ENCODE results near the gene PCDHGA4. TPM values are rescaled to one million over a fixed set of nuclear protein-coding genes. Genes with fewer than 3 reads are reported as not detected.

The PCDHGA4 gene
- total RNA-seq, 1 experiment from 2014 or later = 2.6 TPM

- H3K4me1 Mint-ChIP-seq = peaks cover 9 to 15% of the 10 kb centered on the region in 2 experiments; a peak in 3 of 4 replicates
- no peak overlapping the region for H3T11ph ChIP-seq (ENCODE audit: low read length)
- H3K9ac ChIP-seq (ENCODE audit: extremely low read depth, insufficient read length, low read length) = no peak overlapping the region
- H3K27ac Mint-ChIP-seq = no peak overlapping the region
- H3K36me3 Mint-ChIP-seq (ENCODE audit: insufficient read depth in 1 of 3, low read depth in 3 of 3) = peaks cover 49 to 55% (median 51%) of the 10 kb centered on the region in 3 experiments
- H3K4me2 ChIP-seq (ENCODE audit: insufficient read depth, insufficient read length, low read length) = peak overlapping the region; percentile 100
- no peak overlapping the region for H3K14ac ChIP-seq (ENCODE audit: insufficient read depth, low read length)
- H4K8ac ChIP-seq (replicated peaks; ENCODE audit: insufficient read length, low read depth, low read length) = no peak overlapping the region
- no peak overlapping the region for H2AFZ ChIP-seq (ENCODE audit: low read length)
- H3K23ac ChIP-seq (ENCODE audit: insufficient read length, low read depth, low read length) = no peak overlapping the region
- H3K23me2 ChIP-seq (ENCODE audit: insufficient read length, low read depth, low read length, poor library complexity, severe bottlenecking) = peaks cover 3% of the 10 kb centered on the region
- H3K79me2 ChIP-seq (ENCODE audit: insufficient read depth, low read length) = peaks cover 6% of the 10 kb centered on the region; the same call in 1 of the 2 replicates
- peaks cover 22% of the 10 kb centered on the region for H3K9me3 ChIP-seq (ENCODE audit: control insufficient read depth, low read depth, low read length)
- no peak overlapping the region for H2BK15ac ChIP-seq (ENCODE audit: low read depth, low read length)
- no peak overlapping the region for H2BK120ac ChIP-seq (ENCODE audit: low read depth, low read length, poor library complexity, severe bottlenecking)
- WGBS (ENCODE audit: extremely low coverage, insufficient read length, low lambda C conversion rate) = no CpG with 5 or more reads among the region's 6 CpGs
- no peak overlapping the region for H2BK20ac ChIP-seq (ENCODE audit: low read depth, low read length, poor library complexity, severe bottlenecking)
- DNase-seq = no peak
- H4K5ac ChIP-seq (ENCODE audit: insufficient read length, low read depth, low read length) = no peak overlapping the region
- H4K20me1 ChIP-seq (ENCODE audit: control insufficient read depth, insufficient read depth, insufficient read length) = no peaks in the 10 kb centered on the region
- H3K4me1 ChIP-seq (ENCODE audit: insufficient read depth, low read length) = no peaks in the 10 kb centered on the region
- no peaks in the 10 kb centered on the region for H3K27me3 ChIP-seq (ENCODE audit: insufficient read depth, low read length)
- H3K27ac ChIP-seq (ENCODE audit: insufficient read length, low read depth, low read length) = no peak overlapping the region
- peak overlapping the region; percentile 97 to 98; a peak in 4 of 5 replicates for H3K4me3 Mint-ChIP-seq
- no peak overlapping the region for H2BK12ac ChIP-seq (ENCODE audit: insufficient read length, low read depth, low read length)
- no peak overlapping the region for H3K4ac ChIP-seq (ENCODE audit: low read depth, low read length)
- peaks cover 39 to 74% of the 10 kb centered on the region in 2 experiments for H3K9me3 Mint-ChIP-seq
- H2AK5ac ChIP-seq (ENCODE audit: insufficient read length, low read length) = no peak overlapping the region
- H3K79me1 ChIP-seq (ENCODE audit: insufficient read depth, low read depth, low read length, poor library complexity, severe bottlenecking) = peaks cover 2% of the 10 kb centered on the region
- H3K27me3 Mint-ChIP-seq (ENCODE audit: low read depth) = peaks cover 1% of the 10 kb centered on the region
- H3K56ac ChIP-seq (ENCODE audit: insufficient read length, low read depth, low read length) = no peak overlapping the region
- no peak overlapping the region for H3K18ac ChIP-seq (ENCODE audit: insufficient read length, low read depth, low read length)
- TF ChIP-seq CTCF (conservative IDR thresholded peaks at IDR 0.05) = no peak
- no peak overlapping the region for H4K91ac ChIP-seq (ENCODE audit: insufficient read length, low read depth, low read length)
- H2BK5ac ChIP-seq (ENCODE audit: insufficient read length, low read length) = no peak overlapping the region
Measured at GRCh38 chr5:141319202-141319601, 35.6 kb upstream of the PCDHGA4 start.

All from H9 (cell line).